Muscle of leg (tissue), 11 donors: ENCODE results near the gene STK32A. TPM values are rescaled to one million over a fixed set of nuclear protein-coding genes. Genes with fewer than 3 reads are reported as not detected.
A peak's percentile ranks its signal among the peaks of the same experiment; 100 is the strongest.

Experiments
- DNase-seq: peaks from one replicate; pipeline ENCODE4 v3.0.0; 2013
- H3K27ac ChIP-seq: one replicate; pipeline ENCODE4 v1.5.1; 2013; ENCODE audit warnings: mild to moderate bottlenecking, low read length, control low read depth
- H3K27me3 ChIP-seq: one replicate; pipeline ENCODE4 v1.6.1; 2013; ENCODE audit warnings: low read length; ENCODE audit not compliant: control insufficient read depth, insufficient read depth
- H3K36me3 ChIP-seq: one replicate; pipeline ENCODE4 v1.6.1; 2013; ENCODE audit warnings: low read length; ENCODE audit not compliant: control insufficient read depth, insufficient read depth
- H3K4me1 ChIP-seq: one replicate; pipeline ENCODE4 v1.6.1; 2013; ENCODE audit warnings: low read length; ENCODE audit not compliant: control insufficient read depth, insufficient read depth
- H3K4me3 ChIP-seq: one replicate; pipeline ENCODE4 v1.5.1; 2013; ENCODE audit warnings: low read length, control low read depth
- H3K9me3 ChIP-seq: replicated peaks from 2 replicates; pipeline ENCODE4 v1.6.1; 2013; ENCODE audit warnings: low read depth, low read length; ENCODE audit not compliant: control insufficient read depth
- WGBS: methylation state at CpG from one replicate; pipeline ENCODE4 v1.1.5; 2013; ENCODE audit warnings: missing lambda C conversion rate; ENCODE audit not compliant: insufficient coverage; 5-methylcytosine and 5-hydroxymethylcytosine counted together
- polyA plus RNA-seq, 8 donors: library from polyadenylated mRNA; unstranded; fragments of 120-200 nt; gene quantifications; one replicate each; pipeline versions ENCODE4 v1.2.1 to v1.2.3, GENCODE V29; 2013; ENCODE audit warnings: inconsistent platforms in 1 of 8, low replicate concordance in 1 of 8; ENCODE audit not compliant: insufficient read length in 8 of 8, insufficient read depth in 1 of 8
- total RNA-seq: library from RNA; stranded (reverse); fragments of 120-200 nt; gene quantifications from one replicate; pipeline ENCODE4 v1.2.4, GENCODE V29; 2013

STK32A gene
- total and polyA plus RNA-seq, 9 donors = 0.21 to 0.66 (median 0.39) TPM

DNA sequence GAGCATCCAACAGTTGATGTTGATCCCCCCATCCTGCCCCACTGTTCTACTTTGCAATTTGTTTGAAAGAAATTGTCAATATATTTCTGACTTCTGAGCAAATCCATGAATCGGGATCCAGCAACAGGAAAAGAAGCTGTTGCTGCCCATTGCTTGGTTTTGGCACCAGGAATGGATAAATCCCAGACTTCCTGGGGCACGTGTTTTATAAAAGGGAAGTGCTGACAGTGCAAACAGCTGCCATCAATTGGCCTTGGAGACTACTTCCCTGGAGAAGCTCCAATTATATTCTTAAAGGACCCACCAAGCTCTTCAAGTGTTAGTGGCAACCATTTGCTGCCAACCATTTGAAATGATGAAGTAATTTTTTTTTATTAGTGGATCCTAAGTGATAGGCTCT, 13.7 kb downstream of the STK32A start:
- peaks cover 3% of the 10 kb centered on the region for H3K4me1 ChIP-seq
- 0% methylated on average over 1 of the region's 2 CpGs for WGBS
- peak; percentile 55 for DNase-seq
- H3K27me3 ChIP-seq = no peaks in the 10 kb centered on the region
- H3K4me3 ChIP-seq = no peak overlapping the region
- H3K36me3 ChIP-seq = no peaks in the 10 kb centered on the region
- no peak overlapping the region for H3K27ac ChIP-seq
- no peaks in the 10 kb centered on the region for H3K9me3 ChIP-seq

DNA sequence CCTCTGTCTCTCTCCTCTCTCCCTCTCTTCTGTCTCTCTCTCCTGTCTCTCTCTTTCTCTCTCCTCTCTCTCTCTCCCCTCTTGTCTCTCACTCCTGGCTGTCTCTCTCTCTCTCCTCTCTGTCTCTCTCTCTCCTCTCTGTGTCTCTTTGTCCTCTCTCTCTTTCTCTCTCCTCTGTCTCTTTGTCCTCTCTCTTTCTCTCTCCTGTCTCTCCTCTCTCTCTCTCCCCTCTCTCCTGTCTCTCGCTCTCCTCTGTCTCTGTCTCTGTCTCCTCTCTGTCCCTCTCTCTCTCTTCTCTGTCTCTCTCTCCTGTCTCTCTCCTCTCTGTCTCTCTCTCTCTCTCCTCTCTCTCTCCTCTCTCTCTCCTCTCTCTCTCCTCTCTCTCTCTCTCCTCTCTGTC, 25.0 kb downstream of the STK32A start:
- Histone ChIP-seq H3K4me1 (no peaks in the 10 kb centered on the region), H3K4me3 (no peak overlapping the region), H3K9me3 (no peaks in the 10 kb centered on the region), H3K36me3 (no peaks in the 10 kb centered on the region), H3K27me3 (no peaks in the 10 kb centered on the region), H3K27ac (no peak overlapping the region)
- 86% methylated on average over 1 of the region's 1 CpG for WGBS
- no peak for DNase-seq

DNA sequence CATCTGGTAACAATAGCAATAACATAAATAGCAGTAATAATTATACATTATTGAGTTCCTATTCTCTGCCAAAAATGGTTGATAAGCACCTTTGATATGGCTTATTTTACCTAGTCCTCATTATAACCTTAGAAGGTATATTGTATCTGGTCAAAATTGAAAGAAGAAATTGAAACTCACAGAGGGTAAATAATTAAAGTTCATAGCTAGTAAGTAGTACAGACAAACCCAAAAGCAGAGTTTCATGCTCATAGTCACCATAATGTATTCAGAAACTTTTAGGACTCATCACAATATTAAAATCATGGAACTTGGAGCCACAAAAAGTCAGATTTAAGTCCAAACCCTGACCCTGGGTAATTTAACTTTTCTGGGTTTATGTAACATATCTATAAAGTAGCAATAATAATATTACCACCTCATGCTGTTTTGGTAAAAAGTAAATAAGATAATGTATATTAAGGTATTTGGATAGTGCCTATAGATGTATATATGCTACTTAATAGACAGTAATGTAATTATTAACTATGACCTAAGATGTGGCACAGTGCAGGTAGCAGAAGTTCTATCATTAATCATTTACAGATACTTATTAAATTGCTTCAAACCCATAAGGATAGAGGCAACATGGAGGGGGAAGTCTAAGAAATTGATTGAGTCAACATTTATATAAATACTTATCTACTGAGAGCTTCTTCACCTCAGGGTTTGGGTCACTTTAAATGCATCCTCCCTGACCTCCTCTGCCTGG, 32.4 kb downstream of the STK32A start:
- no peak for DNase-seq
- Histone ChIP-seq H3K27me3 (no peaks in the 10 kb centered on the region), H3K9me3 (no peaks in the 10 kb centered on the region), H3K36me3 (no peaks in the 10 kb centered on the region), H3K4me3 (no peak overlapping the region), H3K27ac (no peak overlapping the region), H3K4me1 (no peaks in the 10 kb centered on the region)

DNA sequence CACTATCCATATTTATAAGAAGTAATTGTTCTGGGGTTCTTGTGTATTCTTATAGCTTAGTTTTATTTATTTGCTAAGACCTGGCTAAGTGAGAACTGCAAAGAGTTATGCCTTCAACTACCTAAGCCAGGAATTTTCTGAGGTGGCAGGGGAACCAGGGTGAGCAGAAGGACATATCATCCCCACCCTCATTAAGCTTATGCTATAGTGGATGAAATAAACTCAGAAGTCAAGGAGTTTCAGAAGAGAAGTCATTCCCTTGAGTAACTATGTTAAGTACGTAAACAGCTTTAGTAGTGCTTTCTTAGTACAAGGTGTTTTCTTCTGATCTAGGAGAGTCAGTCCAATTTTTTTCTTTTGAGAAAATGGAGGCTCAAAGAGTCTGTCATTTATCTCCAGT, 41.7 kb downstream of the STK32A start:
- H3K36me3 ChIP-seq = no peaks in the 10 kb centered on the region
- H3K9me3 ChIP-seq = no peaks in the 10 kb centered on the region
- H3K27ac ChIP-seq = no peak overlapping the region
- DNase-seq = no peak
- H3K27me3 ChIP-seq = peaks cover 2% of the 10 kb centered on the region
- H3K4me1 ChIP-seq = no peaks in the 10 kb centered on the region
- WGBS = no CpG with 5 or more reads among the region's 1 CpG
- no peak overlapping the region for H3K4me3 ChIP-seq

DNA sequence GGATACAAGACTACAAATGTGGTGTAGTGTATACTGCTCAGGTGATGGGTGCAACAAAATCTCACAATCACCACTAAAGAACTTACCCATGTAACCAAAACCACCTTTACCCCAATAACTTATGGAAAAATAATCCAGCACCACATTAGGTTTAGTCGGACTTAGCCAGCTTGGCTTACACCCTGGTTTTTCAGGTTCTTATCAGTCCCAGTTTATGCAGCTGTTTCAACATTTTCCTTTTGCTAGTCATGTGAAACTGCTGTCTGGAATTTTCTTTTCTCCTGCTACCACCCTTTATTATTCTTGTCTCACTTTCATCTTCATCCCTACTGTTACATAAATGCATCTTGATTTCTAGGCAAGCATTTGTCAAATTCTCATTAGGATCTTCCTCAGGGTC, 51.5 kb downstream of the STK32A start:
- Histone ChIP-seq H3K36me3 (no peaks in the 10 kb centered on the region), H3K9me3 (no peaks in the 10 kb centered on the region), H3K27me3 (no peaks in the 10 kb centered on the region), H3K27ac (no peak overlapping the region), H3K4me3 (no peak overlapping the region), H3K4me1 (no peaks in the 10 kb centered on the region)
- 85% methylated on average over 1 of the region's 1 CpG for WGBS
- no peak for DNase-seq

DNA sequence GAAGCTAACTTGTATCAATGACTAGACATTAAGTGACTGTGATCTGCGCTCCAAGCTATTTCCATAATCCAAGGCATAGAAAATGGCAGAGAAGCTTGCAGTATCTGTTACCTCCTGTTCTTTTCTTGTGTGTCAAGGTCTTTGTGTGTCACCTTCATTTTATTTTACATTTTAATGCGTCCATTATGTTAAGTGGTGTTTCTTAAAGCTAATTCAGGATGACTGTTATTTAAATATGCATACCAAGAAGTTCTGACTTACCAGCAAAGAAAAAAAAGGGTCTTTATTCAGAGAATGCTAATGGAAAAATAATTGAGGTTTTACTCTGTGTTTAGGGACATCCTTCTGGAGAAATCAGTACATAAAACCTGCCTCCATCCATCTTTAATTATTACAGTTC, 52.3 kb downstream of the STK32A start:
- Histone ChIP-seq H3K27ac (no peak overlapping the region), H3K36me3 (no peaks in the 10 kb centered on the region), H3K27me3 (no peaks in the 10 kb centered on the region), H3K4me1 (no peaks in the 10 kb centered on the region), H3K9me3 (no peaks in the 10 kb centered on the region), H3K4me3 (no peak overlapping the region)
- WGBS = no CpG with 5 or more reads among the region's 2 CpGs
- DNase-seq = no peak

DNA sequence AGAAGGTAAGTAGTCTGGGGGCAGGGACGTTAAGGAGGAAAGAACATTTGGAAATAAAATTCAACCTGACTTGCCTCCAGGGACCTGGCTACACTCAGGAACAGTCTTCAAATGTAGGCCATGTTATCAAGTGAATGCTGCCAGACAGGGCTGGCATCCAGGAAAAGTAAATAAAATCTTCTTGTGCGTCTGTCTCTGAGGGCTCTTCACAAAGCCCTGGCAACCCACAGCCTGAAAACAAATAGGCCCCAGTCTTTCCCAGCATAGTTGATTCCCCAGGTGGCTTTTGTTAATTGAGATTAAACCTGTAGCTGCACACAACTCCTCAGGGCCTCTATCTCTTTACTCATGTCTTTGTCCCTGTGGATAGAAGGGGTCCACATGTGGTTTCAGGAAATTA, 55.4 kb downstream of the STK32A start:
- H3K9me3 ChIP-seq = no peaks in the 10 kb centered on the region
- H3K36me3 ChIP-seq = no peaks in the 10 kb centered on the region
- H3K27me3 ChIP-seq = no peaks in the 10 kb centered on the region
- H3K27ac ChIP-seq = no peak overlapping the region
- no peak overlapping the region for H3K4me3 ChIP-seq
- DNase-seq = no peak
- 23% methylated on average over 2 of the region's 2 CpGs for WGBS
- no peaks in the 10 kb centered on the region for H3K4me1 ChIP-seq

DNA sequence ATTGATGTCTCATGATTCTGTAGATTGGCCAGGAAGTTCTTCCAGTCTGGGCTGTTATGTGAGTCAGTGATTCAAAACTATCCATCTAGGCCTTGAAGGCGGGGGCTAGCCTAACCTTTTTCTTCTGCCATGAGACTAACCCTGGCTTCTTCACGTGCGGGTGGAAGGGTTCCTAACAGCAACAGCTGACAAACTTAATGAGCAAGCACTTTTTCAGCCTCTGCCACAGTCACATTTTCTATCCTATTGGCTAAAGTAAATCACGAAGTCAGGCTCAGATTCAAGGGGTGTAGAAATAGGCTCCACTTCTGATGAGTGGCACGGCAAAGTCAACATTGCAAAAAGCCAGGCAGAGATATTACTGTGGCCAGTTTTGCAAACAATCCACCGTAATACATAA, 68.4 kb downstream of the STK32A start:
- WGBS = no CpG with 5 or more reads among the region's 6 CpGs
- H3K27ac ChIP-seq = no peak overlapping the region

DNA sequence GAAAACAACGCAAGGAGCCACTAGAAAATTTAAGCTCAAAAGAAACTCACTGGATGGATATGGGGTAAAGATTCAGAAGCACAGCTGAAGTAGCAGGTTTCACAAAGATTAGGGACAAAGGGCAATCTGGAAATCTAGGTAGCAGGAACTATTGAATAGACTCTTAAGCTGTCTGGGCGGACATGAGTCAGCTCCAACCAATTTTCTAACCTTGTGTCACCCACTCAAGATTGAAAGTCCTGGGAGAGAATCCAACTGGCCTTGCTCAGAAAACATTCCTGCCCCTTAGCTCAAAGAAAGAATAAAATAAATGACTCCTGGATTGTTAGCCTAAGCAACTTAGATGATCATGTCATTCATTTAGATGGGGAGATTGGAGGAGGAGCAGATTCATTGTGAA, 69.2 kb downstream of the STK32A start:
- WGBS = no CpG with 5 or more reads among the region's 2 CpGs
- no peaks in the 10 kb centered on the region for H3K9me3 ChIP-seq
- H3K4me3 ChIP-seq = no peak overlapping the region
- H3K4me1 ChIP-seq = no peaks in the 10 kb centered on the region
- no peaks in the 10 kb centered on the region for H3K27me3 ChIP-seq
- no peak overlapping the region for H3K27ac ChIP-seq
- H3K36me3 ChIP-seq = no peaks in the 10 kb centered on the region
- DNase-seq = no peak

More for the DNA sequence above, 68.4 kb downstream of the STK32A start:
- no peak overlapping the region for H3K4me3 ChIP-seq
- no peaks in the 10 kb centered on the region for H3K4me1 ChIP-seq
- H3K27me3 ChIP-seq = no peaks in the 10 kb centered on the region
- DNase-seq = no peak
- no peaks in the 10 kb centered on the region for H3K36me3 ChIP-seq
- no peaks in the 10 kb centered on the region for H3K9me3 ChIP-seq

DNA sequence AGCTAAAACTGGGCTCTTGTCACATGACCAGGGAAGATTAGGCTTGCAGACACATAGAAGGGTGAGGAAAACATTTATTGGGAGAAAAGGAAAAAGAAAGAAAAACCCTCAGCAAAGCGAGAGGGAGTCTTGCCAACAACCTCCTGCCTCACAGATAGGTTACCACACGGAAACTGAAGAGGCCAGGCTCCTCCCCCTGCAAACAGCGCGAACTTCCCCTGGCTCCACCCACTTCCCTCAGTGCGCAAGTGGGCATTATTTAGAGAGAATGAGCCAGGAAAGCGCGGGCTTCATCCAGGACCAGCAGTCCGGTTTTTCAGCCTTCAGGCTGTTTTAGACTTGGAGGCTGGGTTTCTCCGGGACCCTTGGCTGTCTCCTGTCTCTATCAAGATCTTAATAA, 70.3 kb downstream of the STK32A start:
- H3K4me3 ChIP-seq = no peak overlapping the region
- 80% methylated on average over 5 of the region's 9 CpGs for WGBS
- no peaks in the 10 kb centered on the region for H3K36me3 ChIP-seq
- no peak for DNase-seq
- no peak overlapping the region for H3K27ac ChIP-seq
- no peaks in the 10 kb centered on the region for H3K27me3 ChIP-seq
- H3K9me3 ChIP-seq = no peaks in the 10 kb centered on the region
- no peaks in the 10 kb centered on the region for H3K4me1 ChIP-seq

DNA sequence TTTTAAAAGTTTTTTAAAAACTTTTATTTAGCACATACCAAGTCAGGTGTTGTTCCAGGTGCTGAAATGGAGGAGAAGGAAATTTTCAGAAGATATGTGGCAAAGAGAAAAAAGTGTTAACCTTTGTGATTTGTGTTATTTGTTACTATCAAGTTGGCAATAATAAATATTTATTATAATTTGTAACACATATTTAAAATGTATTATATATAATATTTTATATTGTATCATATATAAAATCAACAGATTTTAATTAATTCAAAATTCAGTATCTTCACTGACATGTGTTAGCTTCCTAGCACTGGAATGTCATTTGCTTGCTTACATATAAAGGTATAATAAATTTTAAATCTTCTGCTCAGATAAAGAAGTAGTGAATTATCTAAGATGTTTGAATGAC, 71.5 kb downstream of the STK32A start:
- Histone ChIP-seq H3K9me3 (no peaks in the 10 kb centered on the region), H3K4me1 (no peaks in the 10 kb centered on the region), H3K27me3 (no peaks in the 10 kb centered on the region), H3K4me3 (no peak overlapping the region), H3K36me3 (no peaks in the 10 kb centered on the region), H3K27ac (no peak overlapping the region)
- DNase-seq = no peak
